Endothelial cell of umbilical vein (primary cell): ENCODE data around the gene CMTM3.

Experiments
- EZH2 ChIP-seq: IDR thresholded peaks from 2 replicates; pipeline ENCODE4 v1.6.1; 2012; ENCODE audit warnings: borderline replicate concordance, low read depth, mild to moderate bottlenecking, moderate library complexity, low read length, inconsistent platforms; ENCODE audit not compliant: severe bottlenecking
- FOS ChIP-seq: IDR thresholded peaks from 2 replicates; pipeline ENCODE4 v1.6.1; 2011; ENCODE audit warnings: mild to moderate bottlenecking, low read length, moderate library complexity, borderline replicate concordance; ENCODE audit not compliant: insufficient read depth
- GATA2 ChIP-seq: IDR thresholded peaks from 2 replicates; pipeline ENCODE4 v1.7.0; 2011; ENCODE audit warnings: low read depth, mild to moderate bottlenecking, moderate library complexity, mixed read lengths, low read length; ENCODE audit not compliant: insufficient read length, insufficient read depth
- MYC ChIP-seq: IDR thresholded peaks from one replicate; pipeline ENCODE4 v1.6.1; 2011; ENCODE audit warnings: mild to moderate bottlenecking, low read depth, low read length
- POLR2A ChIP-seq: IDR thresholded peaks from 2 replicates; pipeline ENCODE4 v1.6.1; 2012; ENCODE audit warnings: low read depth, mild to moderate bottlenecking, control low read depth, low read length
- POLR2AphosphoS5 ChIP-seq: IDR thresholded peaks from 2 replicates; pipeline ENCODE4 v1.6.1; 2012; ENCODE audit warnings: low read depth, mild to moderate bottlenecking, control low read depth, low read length, moderate library complexity; ENCODE audit not compliant: insufficient read depth
- TF ChIP-seq, protein P1 (sequence below), 2 donors: IDR thresholded peaks; 1 replicate in 1 of 2; 2 replicates in 1 of 2; pipeline ENCODE4 v1.5.1; 2011; ENCODE audit warnings: low read length in 2 of 2, mild to moderate bottlenecking in 2 of 2, moderate library complexity in 2 of 2, control low read depth in 1 of 2, inconsistent platforms in 1 of 2, low read depth in 1 of 2; ENCODE audit not compliant: insufficient read depth in 1 of 2; ENCODE audit errors: extremely low read depth in 1 of 2
- TF ChIP-seq, protein P2 (sequence below): IDR thresholded peaks from 2 replicates; pipeline ENCODE4 v1.6.1; 2011; ENCODE audit not compliant: insufficient read depth, insufficient read length

DNA sequence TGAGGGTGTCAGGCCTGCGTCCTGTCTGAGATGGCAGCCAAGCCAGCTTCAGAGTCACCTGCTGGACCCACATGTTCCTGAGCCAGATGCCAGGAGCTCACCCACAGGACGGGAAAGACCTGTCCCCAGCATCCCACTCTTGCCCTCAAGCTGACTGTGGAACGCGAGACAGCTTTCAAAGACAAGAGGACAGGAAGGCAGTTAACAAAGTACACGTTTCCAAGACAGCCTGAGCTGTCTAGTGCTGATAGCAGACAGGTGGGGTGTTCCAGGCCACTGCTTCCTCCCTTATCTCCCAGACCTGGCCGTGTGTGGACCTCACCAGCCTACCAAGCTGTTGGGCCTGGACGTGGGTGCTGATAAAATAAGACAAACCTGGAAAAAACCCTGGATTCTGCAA lies 13.2 kb downstream of the CMTM3 start:
- TF ChIP-seq POLR2A: no peak
- no peak for TF ChIP-seq EZH2
- TF ChIP-seq, protein P1, sequence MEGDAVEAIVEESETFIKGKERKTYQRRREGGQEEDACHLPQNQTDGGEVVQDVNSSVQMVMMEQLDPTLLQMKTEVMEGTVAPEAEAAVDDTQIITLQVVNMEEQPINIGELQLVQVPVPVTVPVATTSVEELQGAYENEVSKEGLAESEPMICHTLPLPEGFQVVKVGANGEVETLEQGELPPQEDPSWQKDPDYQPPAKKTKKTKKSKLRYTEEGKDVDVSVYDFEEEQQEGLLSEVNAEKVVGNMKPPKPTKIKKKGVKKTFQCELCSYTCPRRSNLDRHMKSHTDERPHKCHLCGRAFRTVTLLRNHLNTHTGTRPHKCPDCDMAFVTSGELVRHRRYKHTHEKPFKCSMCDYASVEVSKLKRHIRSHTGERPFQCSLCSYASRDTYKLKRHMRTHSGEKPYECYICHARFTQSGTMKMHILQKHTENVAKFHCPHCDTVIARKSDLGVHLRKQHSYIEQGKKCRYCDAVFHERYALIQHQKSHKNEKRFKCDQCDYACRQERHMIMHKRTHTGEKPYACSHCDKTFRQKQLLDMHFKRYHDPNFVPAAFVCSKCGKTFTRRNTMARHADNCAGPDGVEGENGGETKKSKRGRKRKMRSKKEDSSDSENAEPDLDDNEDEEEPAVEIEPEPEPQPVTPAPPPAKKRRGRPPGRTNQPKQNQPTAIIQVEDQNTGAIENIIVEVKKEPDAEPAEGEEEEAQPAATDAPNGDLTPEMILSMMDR (IDR thresholded peaks at IDR 0.05; ENCODE audit: extremely low read depth in 1 of 2, insufficient read depth in 1 of 2, low read depth in 1 of 2, low read length in 2 of 2): no peak
- no peak for TF ChIP-seq MYC
- TF ChIP-seq POLR2AphosphoS5: no peak
- TF ChIP-seq, protein P2, sequence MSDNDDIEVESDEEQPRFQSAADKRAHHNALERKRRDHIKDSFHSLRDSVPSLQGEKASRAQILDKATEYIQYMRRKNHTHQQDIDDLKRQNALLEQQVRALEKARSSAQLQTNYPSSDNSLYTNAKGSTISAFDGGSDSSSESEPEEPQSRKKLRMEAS: no peak
- no peak for TF ChIP-seq FOS
- no peak for TF ChIP-seq GATA2
